ENCODE data around the gene UMAD1. TPM values are rescaled to one million over a fixed set of nuclear protein-coding genes. Genes with fewer than 3 reads are reported as not detected.

The UMAD1 gene
- total RNA-seq, 2 donors from 2014 or later = 12.9 to 23.9 TPM

GRCh38 chr7:7832518-7832917 lies 192.0 kb downstream of the UMAD1 start:
- DNase-seq (ENCODE audit: low spot score) (no peak), ATAC-seq (ENCODE audit: insufficient number of reproducible peaks, low FRiP score, low read depth) (no peak)
- no peaks in the 10 kb centered on the region for H3K27me3 ChIP-seq (replicated peaks; ENCODE audit: insufficient read depth)
- no peaks in the 10 kb centered on the region for H3K4me1 ChIP-seq (ENCODE audit: control insufficient read depth in 1 of 2, low read depth in 2 of 2)
- no peaks in the 10 kb centered on the region for H3K9me3 ChIP-seq
- TF ChIP-seq, protein P1, sequence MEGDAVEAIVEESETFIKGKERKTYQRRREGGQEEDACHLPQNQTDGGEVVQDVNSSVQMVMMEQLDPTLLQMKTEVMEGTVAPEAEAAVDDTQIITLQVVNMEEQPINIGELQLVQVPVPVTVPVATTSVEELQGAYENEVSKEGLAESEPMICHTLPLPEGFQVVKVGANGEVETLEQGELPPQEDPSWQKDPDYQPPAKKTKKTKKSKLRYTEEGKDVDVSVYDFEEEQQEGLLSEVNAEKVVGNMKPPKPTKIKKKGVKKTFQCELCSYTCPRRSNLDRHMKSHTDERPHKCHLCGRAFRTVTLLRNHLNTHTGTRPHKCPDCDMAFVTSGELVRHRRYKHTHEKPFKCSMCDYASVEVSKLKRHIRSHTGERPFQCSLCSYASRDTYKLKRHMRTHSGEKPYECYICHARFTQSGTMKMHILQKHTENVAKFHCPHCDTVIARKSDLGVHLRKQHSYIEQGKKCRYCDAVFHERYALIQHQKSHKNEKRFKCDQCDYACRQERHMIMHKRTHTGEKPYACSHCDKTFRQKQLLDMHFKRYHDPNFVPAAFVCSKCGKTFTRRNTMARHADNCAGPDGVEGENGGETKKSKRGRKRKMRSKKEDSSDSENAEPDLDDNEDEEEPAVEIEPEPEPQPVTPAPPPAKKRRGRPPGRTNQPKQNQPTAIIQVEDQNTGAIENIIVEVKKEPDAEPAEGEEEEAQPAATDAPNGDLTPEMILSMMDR (IDR thresholded peaks at IDR 0.05) = no peak
- H3K36me3 ChIP-seq = no peaks in the 10 kb centered on the region
- H3K4me3 ChIP-seq = no peak overlapping the region
- no peak overlapping the region for H3K27ac ChIP-seq

DNA sequence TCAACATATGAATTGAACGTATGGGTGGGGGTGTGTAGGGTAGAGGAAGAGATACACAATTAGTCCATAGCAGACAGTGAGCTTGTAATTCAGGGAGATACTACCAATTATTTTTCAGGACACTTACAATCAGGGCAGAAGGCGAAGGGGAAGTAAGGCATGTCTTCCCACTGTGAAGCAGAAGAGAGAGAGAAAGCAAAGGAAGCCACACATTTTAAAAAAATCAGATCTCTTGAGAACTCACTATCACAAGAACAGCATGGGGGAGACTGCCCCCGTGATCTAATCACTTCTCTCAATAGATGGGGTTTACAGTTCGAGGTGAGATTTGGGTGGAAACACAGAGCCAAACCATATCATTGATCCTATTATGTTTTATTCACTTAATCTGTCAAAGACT lies 194.2 kb downstream of the UMAD1 start:
- Histone ChIP-seq H3K4me3 (no peak overlapping the region), H3K36me3 (no peaks in the 10 kb centered on the region), H3K27ac (no peak overlapping the region), H3K4me1 (ENCODE audit: control insufficient read depth in 1 of 2, low read depth in 2 of 2) (no peaks in the 10 kb centered on the region), H3K27me3 (replicated peaks; ENCODE audit: insufficient read depth) (no peaks in the 10 kb centered on the region), H3K9me3 (no peaks in the 10 kb centered on the region)
- no peak for ATAC-seq (ENCODE audit: insufficient number of reproducible peaks, low FRiP score, low read depth)
- no peak for DNase-seq (ENCODE audit: low spot score)
- TF ChIP-seq, protein P1 (IDR thresholded peaks at IDR 0.05) = no peak

- Histone ChIP-seq H3K27ac (no peak overlapping the region), H3K36me3 (no peaks in the 10 kb centered on the region), H3K27me3 (replicated peaks; ENCODE audit: insufficient read depth) (no peaks in the 10 kb centered on the region), H3K4me3 (no peak overlapping the region), H3K9me3 (no peaks in the 10 kb centered on the region), H3K4me1 (ENCODE audit: control insufficient read depth in 1 of 2, low read depth in 2 of 2) (no peaks in the 10 kb centered on the region)
- TF ChIP-seq, protein P1 (IDR thresholded peaks at IDR 0.05) = no peak
- ATAC-seq (ENCODE audit: insufficient number of reproducible peaks, low FRiP score, low read depth) = no peak
- no peak for DNase-seq (ENCODE audit: low spot score)
These were observed 200.5 kb downstream of the UMAD1 start for GRCh38 chr7:7841027-7841426.

DNA sequence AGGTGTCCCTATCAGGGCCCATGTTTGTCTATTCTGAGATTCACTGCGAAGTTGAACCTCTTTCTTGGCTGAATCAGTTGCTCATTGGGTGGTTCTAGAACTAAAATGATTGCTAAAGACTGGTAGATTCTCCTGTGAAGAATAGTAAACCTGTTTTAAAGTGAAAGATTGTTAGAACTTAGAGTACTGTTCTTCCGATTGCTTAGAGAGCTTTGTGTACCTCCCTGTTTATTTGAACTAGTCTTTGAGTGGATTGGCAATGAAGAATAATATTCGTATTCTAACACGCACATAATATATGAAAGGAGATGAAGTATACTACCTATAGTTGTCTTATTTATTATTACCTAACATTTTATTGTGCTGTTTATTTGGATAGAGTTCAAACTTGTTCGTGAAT lies 202.7 kb downstream of the UMAD1 start:
- no peak overlapping the region for H3K27ac ChIP-seq
- no peak overlapping the region for H3K4me3 ChIP-seq
- no peaks in the 10 kb centered on the region for H3K36me3 ChIP-seq
- no peaks in the 10 kb centered on the region for H3K27me3 ChIP-seq (replicated peaks; ENCODE audit: insufficient read depth)
- no peak for DNase-seq (ENCODE audit: low spot score)
- no peaks in the 10 kb centered on the region for H3K9me3 ChIP-seq
- TF ChIP-seq, protein P1 (IDR thresholded peaks at IDR 0.05) = no peak
- ATAC-seq (ENCODE audit: insufficient number of reproducible peaks, low FRiP score, low read depth) = no peak
- H3K4me1 ChIP-seq (ENCODE audit: control insufficient read depth in 1 of 2, low read depth in 2 of 2) = no peaks in the 10 kb centered on the region

- H3K9me3 ChIP-seq = no peaks in the 10 kb centered on the region
- no peaks in the 10 kb centered on the region for H3K4me1 ChIP-seq (ENCODE audit: control insufficient read depth in 1 of 2, low read depth in 2 of 2)
- TF ChIP-seq, protein P1 (IDR thresholded peaks at IDR 0.05) = no peak
- H3K27ac ChIP-seq = no peak overlapping the region
- no peak for ATAC-seq (ENCODE audit: insufficient number of reproducible peaks, low FRiP score, low read depth)
- no peaks in the 10 kb centered on the region for H3K36me3 ChIP-seq
- no peaks in the 10 kb centered on the region for H3K27me3 ChIP-seq (replicated peaks; ENCODE audit: insufficient read depth)
- no peak overlapping the region for H3K4me3 ChIP-seq
- DNase-seq (ENCODE audit: low spot score) = no peak
These were observed 203.4 kb downstream of the UMAD1 start for GRCh38 chr7:7843972-7844371.
